HTR-8/SVneo (cell line): ENCODE results near the gene RND3.

ENCODE experiments used
- DNase-seq: peaks from one replicate; pipeline ENCODE4 v3.0.0; 2011; ENCODE audit warnings: low spot score, mixed read lengths; ENCODE audit not compliant: insufficient read length
- FAIRE-seq: peaks from 2 replicates; lab custom pipeline; 2011; peaks lifted over from hg19 to GRCh38; lab: Jason Lieb, UNC

Gene RND3

GRCh38 chr2:150477347-150477746 is 10.1 kb downstream of the RND3 start:
- DNase-seq, result no peak
- FAIRE-seq, result no peak

- FAIRE-seq (no peak), DNase-seq (no peak)
Observed at GRCh38 chr2:150476809-150477302, 10.6 kb downstream of the RND3 start.

DNA sequence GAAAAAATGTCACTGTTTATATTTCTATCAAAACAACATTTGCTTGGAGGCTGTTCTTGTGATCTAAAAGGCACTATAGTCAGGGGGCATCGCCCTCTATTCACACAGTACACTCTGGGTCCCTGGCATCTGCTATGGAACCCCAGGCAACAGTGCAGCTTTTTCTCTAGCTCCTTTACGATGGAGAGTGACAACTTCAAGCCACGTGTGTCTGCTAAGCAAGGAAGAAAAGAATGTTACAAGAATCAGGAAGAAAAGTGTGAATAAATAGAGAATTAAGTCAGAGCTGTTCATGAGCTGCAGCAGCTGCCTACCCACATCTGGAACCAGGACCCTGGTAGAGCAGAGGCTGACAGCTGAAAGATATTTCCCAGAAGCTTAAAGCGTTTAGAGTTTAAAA is 11.2 kb downstream of the RND3 start:
- FAIRE-seq (no peak), DNase-seq (no peak)

DNA sequence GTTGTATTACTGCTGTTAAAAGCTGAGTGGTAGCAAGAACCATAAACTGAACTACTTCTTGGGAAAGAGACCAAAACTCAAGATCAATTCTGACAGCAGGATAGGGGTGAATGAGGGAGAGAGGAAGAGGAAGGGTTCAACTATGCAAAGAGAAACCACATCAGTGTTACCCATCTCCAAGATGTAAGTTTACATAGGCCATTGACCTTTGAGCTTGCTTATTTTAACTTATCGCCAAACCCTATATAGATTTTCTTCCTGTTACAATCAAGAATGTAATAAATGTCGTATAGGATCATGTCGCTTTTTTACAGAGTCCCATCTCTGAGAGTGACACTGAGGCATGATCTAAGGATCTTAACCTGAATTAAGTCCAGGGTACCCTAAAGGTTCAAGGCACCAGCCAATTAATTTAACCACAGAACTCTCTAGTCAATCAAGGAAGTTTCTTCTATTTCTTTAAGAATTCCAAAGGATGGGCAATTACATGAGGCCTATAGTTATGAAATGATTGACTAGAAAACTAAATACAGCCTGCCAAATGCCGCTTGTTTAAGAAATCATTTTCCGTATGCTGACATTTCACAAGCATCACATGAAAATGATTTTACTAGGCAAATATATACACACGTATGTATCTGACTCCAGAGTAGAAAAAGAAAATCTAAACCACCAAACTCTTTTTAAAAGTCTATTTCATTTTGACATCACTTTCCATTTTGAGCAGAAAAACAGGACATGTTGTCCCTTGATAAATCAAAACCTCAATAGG is 11.8 kb downstream of the RND3 start:
- no peak for DNase-seq

DNA sequence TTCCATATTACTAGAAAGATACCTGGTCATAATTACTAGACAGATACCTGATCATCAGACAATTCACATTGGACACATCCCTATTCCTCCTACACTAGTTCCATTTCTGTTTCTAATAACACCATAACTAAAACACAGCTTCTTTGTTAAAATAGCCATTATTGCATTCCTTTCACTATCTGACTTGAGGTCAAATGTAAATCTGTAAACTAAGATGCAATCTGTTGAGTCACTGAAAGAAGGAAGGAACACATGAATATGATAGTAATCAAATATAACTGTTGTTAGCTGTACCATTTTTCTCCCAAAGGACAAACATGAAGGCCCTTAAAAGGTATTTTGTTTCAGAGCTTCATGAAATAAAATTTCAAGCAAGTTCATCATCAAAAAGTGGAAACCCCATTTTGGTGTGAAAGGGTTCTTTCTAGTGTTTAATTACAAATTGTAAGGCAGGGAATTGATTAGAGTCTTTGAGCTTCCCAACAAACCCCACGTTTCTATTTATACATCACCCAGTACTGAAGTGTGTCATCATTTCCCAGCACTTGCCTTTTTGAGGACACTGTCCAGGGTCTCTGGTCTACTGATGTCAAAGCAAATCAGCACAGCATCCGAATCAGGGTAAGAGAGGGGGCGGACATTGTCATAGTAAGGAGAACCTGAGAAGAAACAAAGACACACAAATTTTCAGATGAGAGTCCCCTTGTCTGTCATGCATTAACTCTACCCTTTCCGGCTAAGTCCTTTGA is 13.0 kb downstream of the RND3 start:
- FAIRE-seq, result no peak
- no peak for DNase-seq

More for the DNA sequence above, 11.8 kb downstream of the RND3 start:
- no peak for FAIRE-seq

GRCh38 chr2:150473767-150474166 is 13.7 kb downstream of the RND3 start:
- FAIRE-seq (no peak), DNase-seq (no peak)

DNA sequence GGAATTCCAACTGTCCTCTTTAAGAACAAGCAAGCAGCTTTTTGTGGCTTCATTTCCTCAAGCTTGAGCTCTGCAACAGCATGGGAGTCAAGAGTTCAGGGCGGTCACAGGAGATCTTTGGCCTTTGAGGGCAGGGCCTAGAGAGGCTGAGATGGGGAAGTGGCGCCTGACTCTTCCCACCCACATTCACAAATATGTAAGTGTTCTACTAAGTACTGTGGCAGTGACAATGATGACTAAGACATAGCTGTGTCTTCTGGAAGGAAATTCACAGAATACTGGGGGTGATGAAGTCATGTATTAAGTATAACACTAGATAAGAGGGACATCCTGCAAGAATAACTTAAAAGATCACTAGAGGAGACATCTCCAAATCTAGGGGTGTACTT is 15.0 kb downstream of the RND3 start:
- DNase-seq, result no peak
- FAIRE-seq, result peak; percentile 89

GRCh38 chr2:150471813-150472510 is 15.5 kb downstream of the RND3 start:
- FAIRE-seq (no peak), DNase-seq (no peak)

GRCh38 chr2:150470435-150470834 is 17.0 kb downstream of the RND3 start:
- FAIRE-seq (no peak), DNase-seq (no peak)

GRCh38 chr2:150469706-150470274 is 17.7 kb downstream of the RND3 start:
- DNase-seq, result no peak
- FAIRE-seq, result no peak

DNA sequence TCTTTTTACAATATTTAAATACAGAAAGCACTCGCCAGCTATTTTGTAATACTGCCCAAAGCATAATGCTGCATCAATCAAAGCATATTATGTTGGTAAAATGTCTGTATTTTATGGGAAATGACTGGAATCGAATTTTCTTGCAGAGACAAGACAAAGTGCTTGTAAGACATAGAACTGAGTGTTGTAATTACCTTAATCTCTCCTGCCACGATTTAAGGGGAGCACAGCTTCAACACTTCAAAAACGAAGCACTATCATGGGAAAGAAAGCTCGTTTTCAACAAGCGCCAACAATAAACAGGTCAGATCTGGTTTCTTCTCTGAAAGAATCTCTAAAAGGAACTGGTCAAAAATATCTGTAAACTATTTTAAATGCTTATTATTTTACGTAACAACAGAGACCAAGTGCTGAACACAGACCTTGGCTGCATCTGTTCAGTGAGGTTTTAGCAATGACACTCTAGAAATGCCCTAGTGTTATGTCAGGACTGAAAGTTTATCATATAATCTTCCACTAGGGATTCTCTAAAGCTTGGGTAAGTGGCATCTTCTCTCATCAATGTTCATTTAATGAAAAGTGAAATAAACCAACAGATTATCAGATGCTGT is 19.0 kb downstream of the RND3 start:
- DNase-seq, result no peak
- no peak for FAIRE-seq

DNA sequence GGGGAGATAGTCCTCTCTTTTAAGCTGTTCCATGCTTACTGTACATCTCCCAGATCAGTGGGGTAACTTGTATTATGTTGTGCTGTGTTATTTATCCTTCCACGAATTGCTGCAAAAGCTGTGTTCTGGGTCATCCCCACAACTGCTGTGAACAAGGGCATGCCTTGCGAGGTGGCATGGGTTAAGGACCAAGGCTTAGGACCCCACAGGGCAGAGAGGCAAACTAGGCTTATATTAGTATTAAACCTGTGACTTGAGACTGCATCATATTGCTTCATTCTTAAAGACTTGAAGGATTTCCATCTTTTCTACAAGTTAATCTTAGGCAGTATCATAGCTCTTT is 19.9 kb downstream of the RND3 start:
- FAIRE-seq (no peak), DNase-seq (no peak)

DNA sequence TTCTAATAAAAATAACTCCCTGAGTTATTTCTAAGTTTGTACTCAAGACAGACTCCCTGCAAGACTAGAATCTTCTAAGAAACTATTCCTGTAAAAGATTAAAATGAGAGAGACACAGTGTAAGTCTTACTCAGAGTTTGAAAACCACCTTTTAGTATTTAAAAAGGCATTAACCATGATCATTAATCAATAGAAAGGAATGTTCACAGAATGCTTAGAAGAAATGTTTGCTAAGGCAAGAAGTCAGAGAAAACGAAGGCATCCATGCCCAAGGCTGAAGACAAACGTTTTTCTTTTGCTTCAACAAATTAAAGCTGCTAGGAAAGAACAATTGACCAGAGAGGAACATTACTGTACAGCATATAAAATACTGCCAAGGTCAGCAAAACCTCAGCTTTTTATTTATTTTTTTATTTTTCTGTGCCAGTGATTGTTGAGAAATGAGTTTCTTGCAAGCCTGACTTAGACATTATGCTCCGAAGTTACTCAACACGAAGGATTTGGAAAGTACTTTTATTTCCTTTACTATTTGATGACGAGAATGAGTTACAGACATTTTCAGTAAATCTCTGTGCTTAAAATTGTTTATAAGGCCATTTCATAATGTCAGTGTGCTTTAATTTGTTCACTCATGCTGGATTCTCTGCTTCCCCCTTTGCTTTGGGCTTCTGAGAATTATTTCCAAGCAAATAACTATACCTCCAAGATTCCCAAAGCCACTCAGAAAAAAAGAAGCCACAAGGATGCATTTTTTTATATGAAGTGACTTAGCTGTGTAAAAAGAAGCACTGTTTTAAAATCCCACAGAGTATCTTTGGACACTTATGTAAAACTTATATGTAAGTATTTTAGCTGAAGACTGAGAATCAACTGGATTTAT is 20.5 kb downstream of the RND3 start:
- DNase-seq, result no peak
- no peak for FAIRE-seq

- no peak for FAIRE-seq
Observed at GRCh38 chr2:150465703-150466569, 21.5 kb downstream of the RND3 start.

GRCh38 chr2:150464986-150465385 is 22.5 kb downstream of the RND3 start:
- no peak for DNase-seq
- no peak for FAIRE-seq

More at GRCh38 chr2:150465703-150466569, 21.5 kb downstream of the RND3 start:
- DNase-seq, result no peak

- FAIRE-seq, result no peak
- no peak for DNase-seq
Observed at GRCh38 chr2:150464270-150464669, 23.2 kb downstream of the RND3 start.

DNA sequence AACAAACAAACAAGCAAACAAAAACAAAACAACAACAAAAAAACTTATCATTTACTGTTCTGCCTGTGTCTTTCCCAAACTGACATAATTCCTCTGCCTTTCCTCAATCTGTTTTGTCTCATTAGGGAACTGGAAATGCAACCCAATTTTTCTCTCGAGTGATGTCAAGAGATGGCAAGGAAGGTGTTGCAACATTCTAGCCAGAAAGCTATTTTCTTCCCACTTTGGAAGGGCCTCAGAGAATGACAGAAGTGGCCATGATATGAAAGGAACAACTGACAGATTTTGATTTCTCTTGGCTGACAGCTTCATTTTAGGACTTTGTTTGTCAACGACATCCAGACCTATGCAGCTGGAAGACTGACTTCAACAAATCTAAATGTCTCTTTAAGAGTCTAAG is 24.7 kb downstream of the RND3 start:
- FAIRE-seq (no peak), DNase-seq (no peak)

GRCh38 chr2:150459281-150459680 is 28.2 kb downstream of the RND3 start:
- no peak for FAIRE-seq
- DNase-seq, result no peak
